ENCODE measurements around the gene CDH5. TPM values are rescaled to one million over a fixed set of nuclear protein-coding genes. Genes with fewer than 3 reads are reported as not detected.

The CDH5 gene
- total RNA-seq, 1 experiment from 2014 or later = 3.6 TPM

DNA sequence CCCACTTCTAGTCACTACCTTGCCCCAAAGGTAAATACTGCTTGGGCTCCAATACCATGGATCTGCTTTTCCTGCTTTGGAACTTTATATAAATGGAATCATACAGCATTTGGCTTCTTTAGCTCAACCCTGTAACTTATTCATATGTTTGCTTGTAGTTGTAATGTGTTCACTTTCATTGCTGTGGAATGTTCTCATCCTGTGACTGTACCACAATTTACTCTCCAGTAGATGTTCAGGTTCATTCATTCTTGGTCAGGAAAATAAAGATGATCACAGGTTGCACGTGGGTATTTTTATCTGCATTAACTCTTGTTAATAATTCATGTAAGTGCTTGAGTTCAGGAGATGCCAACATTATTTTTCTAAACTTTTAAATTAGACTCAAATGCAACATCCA, 53.9 kb downstream of the CDH5 start:
- peaks cover 17% of the 10 kb centered on the region for H3K4me1 ChIP-seq (replicated peaks; ENCODE audit: insufficient read depth)
- no peaks in the 10 kb centered on the region for H3K27me3 ChIP-seq (ENCODE audit: insufficient read depth, low read depth)
- peaks cover 20% of the 10 kb centered on the region for H3F3A ChIP-seq (ENCODE audit: insufficient read depth, low read depth)
- H3K27ac ChIP-seq = no peak overlapping the region
- ChIA-PET POLR2A (ENCODE audit: unreplicated experiment) (no interaction called here), CTCF (interaction anchor here (0.6 kb wide), 1 partner anchor 90 kb away, joined by 3 read pairs; no protein-coding TSS in a partner anchor)
- no peaks in the 10 kb centered on the region for H3K9me2 ChIP-seq (ENCODE audit: insufficient read depth)
- intact Hi-C loops (cut with micrococcal nuclease; ENCODE audit: unreplicated experiment) = no loop called here
- H3K4me2 ChIP-seq = no peak overlapping the region
- H3K79me2 ChIP-seq (ENCODE audit: low read depth) = no peaks in the 10 kb centered on the region
- H3K4me3 ChIP-seq = no peak overlapping the region
- no peaks in the 10 kb centered on the region; the same call in 1 of the 2 replicates for H3K9me3 ChIP-seq (ENCODE audit: insufficient read depth, low read depth)
- no peaks in the 10 kb centered on the region for H3K36me3 ChIP-seq (ENCODE audit: low read depth)
- no TSS peak for BruUV-seq (replicated peaks)
- DNase-seq = no peak
- TF ChIP-seq EZH2 (IDR thresholded peaks at IDR 0.05; ENCODE audit: low read depth) = no peak
- TF ChIP-seq, protein P1, sequence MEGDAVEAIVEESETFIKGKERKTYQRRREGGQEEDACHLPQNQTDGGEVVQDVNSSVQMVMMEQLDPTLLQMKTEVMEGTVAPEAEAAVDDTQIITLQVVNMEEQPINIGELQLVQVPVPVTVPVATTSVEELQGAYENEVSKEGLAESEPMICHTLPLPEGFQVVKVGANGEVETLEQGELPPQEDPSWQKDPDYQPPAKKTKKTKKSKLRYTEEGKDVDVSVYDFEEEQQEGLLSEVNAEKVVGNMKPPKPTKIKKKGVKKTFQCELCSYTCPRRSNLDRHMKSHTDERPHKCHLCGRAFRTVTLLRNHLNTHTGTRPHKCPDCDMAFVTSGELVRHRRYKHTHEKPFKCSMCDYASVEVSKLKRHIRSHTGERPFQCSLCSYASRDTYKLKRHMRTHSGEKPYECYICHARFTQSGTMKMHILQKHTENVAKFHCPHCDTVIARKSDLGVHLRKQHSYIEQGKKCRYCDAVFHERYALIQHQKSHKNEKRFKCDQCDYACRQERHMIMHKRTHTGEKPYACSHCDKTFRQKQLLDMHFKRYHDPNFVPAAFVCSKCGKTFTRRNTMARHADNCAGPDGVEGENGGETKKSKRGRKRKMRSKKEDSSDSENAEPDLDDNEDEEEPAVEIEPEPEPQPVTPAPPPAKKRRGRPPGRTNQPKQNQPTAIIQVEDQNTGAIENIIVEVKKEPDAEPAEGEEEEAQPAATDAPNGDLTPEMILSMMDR (conservative IDR thresholded peaks at IDR 0.05) = no peak
- no peak overlapping the region for H2AFZ ChIP-seq
- no peaks in the 10 kb centered on the region for H4K20me1 ChIP-seq (ENCODE audit: insufficient read depth)

DNA sequence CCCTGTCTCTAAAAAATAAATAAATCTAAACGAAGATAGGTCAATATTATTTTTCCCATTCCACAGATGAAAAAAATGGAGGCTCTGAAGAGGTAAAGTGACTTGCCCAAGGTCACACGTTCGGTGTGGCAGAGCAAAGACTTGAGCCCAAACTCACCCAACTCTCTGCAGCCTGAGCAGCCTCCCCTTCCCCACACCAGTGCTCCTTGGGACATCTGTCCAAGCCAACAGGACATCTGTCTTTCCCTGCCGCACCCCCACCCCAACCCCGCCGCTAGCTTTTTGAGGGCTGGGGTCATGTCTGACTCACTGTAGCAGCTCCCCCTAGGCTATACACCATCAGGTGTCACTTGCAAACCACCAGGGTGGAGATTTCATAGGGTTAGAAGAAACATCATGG, 55.4 kb downstream of the CDH5 start:
- BruUV-seq (replicated peaks) = no TSS peak
- Histone ChIP-seq H3K4me3 (no peak overlapping the region), H3K4me2 (no peak overlapping the region), H3K36me3 (ENCODE audit: low read depth) (no peaks in the 10 kb centered on the region), H3K79me2 (ENCODE audit: low read depth) (no peaks in the 10 kb centered on the region), H3K9me3 (ENCODE audit: insufficient read depth, low read depth) (no peaks in the 10 kb centered on the region; the same call in 1 of the 2 replicates), H3K9me2 (ENCODE audit: insufficient read depth) (no peaks in the 10 kb centered on the region), H3K4me1 (replicated peaks; ENCODE audit: insufficient read depth) (peaks cover 2% of the 10 kb centered on the region), H2AFZ (no peak overlapping the region), H3K27ac (no peak overlapping the region), H3K27me3 (ENCODE audit: insufficient read depth, low read depth) (0 out of 2 replicates have a peak, but pooled peaks cover 3% of the 10 kb centered on the region), H3F3A (ENCODE audit: insufficient read depth, low read depth) (peaks cover 14% of the 10 kb centered on the region), H4K20me1 (ENCODE audit: insufficient read depth) (no peaks in the 10 kb centered on the region)
- DNase-seq = no peak
- ChIA-PET CTCF (no interaction called here), POLR2A (ENCODE audit: unreplicated experiment) (no interaction called here)
- TF ChIP-seq, protein P1 (conservative IDR thresholded peaks at IDR 0.05) = no peak
- no peak for TF ChIP-seq EZH2 (IDR thresholded peaks at IDR 0.05; ENCODE audit: low read depth)
- intact Hi-C loops (cut with micrococcal nuclease; ENCODE audit: unreplicated experiment) = no loop called here

DNA sequence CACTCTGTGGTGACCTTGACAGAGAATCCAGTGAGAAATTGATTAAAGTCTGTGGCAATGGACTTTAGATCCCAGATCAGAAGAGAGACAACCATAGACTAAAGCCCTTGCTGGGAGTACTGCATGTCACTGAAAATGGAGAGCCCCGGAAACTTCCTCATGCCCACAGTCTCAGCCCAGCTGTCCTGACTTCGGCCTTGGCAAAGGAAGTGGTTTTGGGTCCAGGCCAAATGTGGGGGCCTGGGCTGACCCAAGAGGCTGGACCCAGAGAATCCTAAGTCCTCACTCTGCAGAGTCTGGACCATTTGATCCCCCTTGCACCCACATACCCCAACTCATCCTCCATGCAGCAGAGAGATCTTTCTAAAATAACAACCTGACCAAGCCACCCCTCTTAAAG, 55.9 kb downstream of the CDH5 start:
- Histone ChIP-seq H3K27ac (no peak overlapping the region), H3K4me2 (no peak overlapping the region), H4K20me1 (ENCODE audit: insufficient read depth) (no peaks in the 10 kb centered on the region), H3F3A (ENCODE audit: insufficient read depth, low read depth) (peaks cover 10% of the 10 kb centered on the region), H3K4me1 (replicated peaks; ENCODE audit: insufficient read depth) (no peaks in the 10 kb centered on the region), H3K4me3 (no peak overlapping the region), H2AFZ (no peak overlapping the region), H3K9me3 (ENCODE audit: insufficient read depth, low read depth) (no peaks in the 10 kb centered on the region; the same call in 1 of the 2 replicates), H3K9me2 (ENCODE audit: insufficient read depth) (no peaks in the 10 kb centered on the region), H3K36me3 (ENCODE audit: low read depth) (no peaks in the 10 kb centered on the region), H3K27me3 (ENCODE audit: insufficient read depth, low read depth) (0 out of 2 replicates have a peak, but pooled peaks cover 3% of the 10 kb centered on the region), H3K79me2 (ENCODE audit: low read depth) (no peaks in the 10 kb centered on the region)
- TF ChIP-seq, protein P1 (conservative IDR thresholded peaks at IDR 0.05) = no peak
- intact Hi-C loops (cut with micrococcal nuclease; ENCODE audit: unreplicated experiment) = no loop called here
- BruUV-seq (replicated peaks) = no TSS peak
- no peak for DNase-seq
- ChIA-PET POLR2A (ENCODE audit: unreplicated experiment) (no interaction called here), CTCF (no interaction called here)
